Astrocyte of the cerebellum (primary cell): ENCODE data around the gene IL19.
A peak's percentile ranks its signal among the peaks of the same experiment; 100 is the strongest.

Experiments used
- DNase-seq: peaks from one replicate; pipeline ENCODE4 v3.0.0-alpha.2; 2011; ENCODE audit warnings: low read depth
- H3K4me3 ChIP-seq: 2 replicates; pipeline ENCODE4 v1.5.1; 2011; ENCODE audit warnings: mild to moderate bottlenecking, low read depth, low read length, moderate library complexity
- in situ Hi-C: cut with HindIII; loops from 2 replicates; pipeline ENCODE4 v1.10.0; 2017; ENCODE audit warnings: low sequenced_read_pairs
- TF ChIP-seq, protein P1 (sequence below): IDR thresholded peaks from 2 replicates; pipeline ENCODE4 v1.5.1; 2012; ENCODE audit warnings: low read length, low read depth, moderate library complexity, mild to moderate bottlenecking; ENCODE audit errors: missing control alignments

Gene IL19

DNA sequence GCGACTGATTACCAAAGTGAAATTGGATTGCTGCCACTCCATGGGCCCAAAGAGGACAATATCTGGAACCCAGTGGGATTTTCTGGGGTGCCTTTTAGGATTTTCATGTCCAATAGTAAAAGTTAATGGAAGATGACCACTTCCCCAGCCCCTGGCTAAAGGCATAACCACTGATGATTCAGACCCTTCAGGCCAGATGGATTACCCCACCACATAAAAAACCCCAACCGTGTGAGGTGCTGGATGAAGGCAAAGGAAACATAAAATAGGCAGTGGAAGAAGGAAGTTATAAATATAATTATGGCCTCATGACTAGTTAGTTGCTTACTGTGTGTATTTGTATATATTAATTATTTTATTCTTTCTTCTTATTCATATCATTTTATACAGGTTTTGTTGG is 41.9 kb downstream of the IL19 start:
- in situ Hi-C loops: no loop called here
- TF ChIP-seq, protein P1, sequence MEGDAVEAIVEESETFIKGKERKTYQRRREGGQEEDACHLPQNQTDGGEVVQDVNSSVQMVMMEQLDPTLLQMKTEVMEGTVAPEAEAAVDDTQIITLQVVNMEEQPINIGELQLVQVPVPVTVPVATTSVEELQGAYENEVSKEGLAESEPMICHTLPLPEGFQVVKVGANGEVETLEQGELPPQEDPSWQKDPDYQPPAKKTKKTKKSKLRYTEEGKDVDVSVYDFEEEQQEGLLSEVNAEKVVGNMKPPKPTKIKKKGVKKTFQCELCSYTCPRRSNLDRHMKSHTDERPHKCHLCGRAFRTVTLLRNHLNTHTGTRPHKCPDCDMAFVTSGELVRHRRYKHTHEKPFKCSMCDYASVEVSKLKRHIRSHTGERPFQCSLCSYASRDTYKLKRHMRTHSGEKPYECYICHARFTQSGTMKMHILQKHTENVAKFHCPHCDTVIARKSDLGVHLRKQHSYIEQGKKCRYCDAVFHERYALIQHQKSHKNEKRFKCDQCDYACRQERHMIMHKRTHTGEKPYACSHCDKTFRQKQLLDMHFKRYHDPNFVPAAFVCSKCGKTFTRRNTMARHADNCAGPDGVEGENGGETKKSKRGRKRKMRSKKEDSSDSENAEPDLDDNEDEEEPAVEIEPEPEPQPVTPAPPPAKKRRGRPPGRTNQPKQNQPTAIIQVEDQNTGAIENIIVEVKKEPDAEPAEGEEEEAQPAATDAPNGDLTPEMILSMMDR: no peak
- no peak overlapping the region for H3K4me3 ChIP-seq
- DNase-seq: no peak

DNA sequence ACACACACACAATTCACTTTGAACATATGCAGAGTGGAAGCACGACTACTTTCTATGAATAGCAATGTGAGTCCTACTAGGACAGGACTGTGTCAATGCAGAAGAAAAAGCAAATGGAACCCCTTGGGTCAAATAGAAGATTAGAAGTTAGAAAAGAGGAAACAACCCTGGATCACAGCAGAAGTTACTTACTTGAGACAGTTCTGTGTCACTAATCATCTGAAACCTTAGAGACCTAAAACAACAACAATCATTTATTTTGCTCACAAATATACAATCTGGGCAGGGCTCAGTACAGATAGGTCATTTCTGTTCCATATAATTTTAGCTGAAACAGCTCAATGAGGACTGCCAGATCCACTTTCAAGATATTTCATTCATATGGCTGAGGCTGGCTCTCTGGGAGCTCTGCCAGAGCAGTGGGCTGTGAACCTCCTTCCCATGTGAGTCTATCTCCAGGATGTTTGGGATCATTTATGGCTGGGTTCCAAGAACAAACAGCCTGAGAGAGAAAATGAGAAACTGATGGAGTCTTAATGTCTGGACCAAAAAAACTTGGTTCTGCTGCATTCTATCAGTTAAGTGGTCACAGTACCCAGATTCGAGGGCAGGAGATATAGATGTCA is 44.3 kb downstream of the IL19 start:
- no peak overlapping the region for H3K4me3 ChIP-seq
- TF ChIP-seq, protein P1: no peak
- DNase-seq: peak; percentile 44
- in situ Hi-C loops: no loop called here

DNA sequence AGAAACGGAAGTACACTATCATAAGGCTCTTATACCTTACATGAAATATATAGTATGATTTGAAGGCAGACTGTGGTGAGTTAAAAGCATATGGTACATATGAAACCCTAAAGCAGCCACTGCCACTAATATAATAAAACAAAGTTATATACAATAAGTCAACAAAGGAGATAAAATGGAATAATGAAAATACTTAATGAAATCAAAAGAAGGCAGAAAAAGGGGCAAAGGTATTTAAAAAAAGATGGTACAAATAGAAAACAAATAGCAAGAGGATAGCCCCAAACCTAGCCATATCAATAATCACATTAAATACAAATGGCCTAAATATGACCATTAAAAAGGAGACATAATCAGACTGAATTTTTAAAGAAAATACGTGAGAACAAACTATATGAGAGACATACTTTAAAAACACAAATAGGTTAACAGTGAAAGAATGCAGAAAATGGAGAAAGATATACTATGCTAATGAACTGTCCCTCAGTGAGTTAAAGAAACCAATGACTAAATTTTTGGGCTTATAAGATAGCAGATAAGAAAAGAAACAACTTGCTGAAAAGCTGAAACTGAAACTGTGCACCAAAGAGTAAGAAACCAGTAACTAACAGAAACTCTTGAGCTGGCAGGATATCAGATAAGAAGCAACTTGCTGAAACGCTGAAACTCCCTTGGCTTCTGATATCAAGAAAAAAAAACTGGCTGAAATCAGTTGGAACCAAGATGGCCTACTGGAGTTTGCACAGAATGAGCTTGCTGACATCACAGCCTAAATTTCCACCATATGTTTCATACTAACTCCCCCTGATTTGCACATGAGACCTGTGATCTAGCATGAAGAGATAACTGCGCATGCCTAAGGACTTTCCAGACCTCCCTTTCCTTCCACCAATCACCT is 46.1 kb downstream of the IL19 start:
- TF ChIP-seq, protein P1: no peak
- in situ Hi-C loops: no loop called here
- DNase-seq: no peak
- H3K4me3 ChIP-seq: no peak overlapping the region

DNA sequence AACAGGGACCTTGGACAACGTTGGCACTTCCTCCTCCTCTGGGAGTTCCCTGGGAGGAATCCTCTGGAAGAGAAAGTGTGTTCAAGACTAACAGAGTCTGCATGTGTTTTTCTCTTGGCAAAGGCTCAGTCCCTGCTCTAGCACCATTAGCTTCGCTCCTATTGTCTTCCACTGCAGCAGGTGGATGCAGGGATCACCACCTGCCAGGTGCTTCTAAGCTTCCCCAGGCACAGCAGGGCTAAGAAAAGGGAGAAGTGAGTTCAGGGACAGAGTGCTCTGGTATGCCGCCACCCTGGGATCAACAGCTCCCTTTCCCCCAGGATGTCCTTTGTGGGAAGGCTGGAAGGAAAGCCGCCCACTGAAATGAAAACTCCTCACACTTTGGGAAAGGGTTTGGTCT is 50.9 kb downstream of the IL19 start:
- TF ChIP-seq, protein P1: no peak
- in situ Hi-C loops: no loop called here
- no peak overlapping the region for H3K4me3 ChIP-seq
- DNase-seq: no peak

DNA sequence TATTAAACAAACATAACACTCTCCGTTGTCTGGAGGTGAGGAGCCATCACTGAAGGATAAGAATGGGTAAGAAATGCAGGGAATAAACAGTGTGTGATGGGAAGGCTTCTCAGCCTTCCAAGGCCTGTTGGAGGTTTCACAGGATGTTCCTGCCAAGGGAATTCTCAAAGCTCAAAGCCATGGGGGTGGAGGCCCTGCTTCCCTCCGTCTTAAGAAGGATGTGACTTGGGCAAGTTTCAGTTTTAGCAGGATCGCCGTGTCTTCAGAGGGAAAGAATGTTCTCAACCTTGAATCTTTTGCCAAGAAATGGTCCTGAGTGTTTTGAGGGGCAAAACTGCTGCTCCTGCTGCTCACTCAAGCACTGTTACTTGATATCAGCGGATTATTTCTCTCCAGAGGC is 53.2 kb downstream of the IL19 start:
- TF ChIP-seq, protein P1: no peak
- no peak for DNase-seq
- no peak overlapping the region for H3K4me3 ChIP-seq
- in situ Hi-C loops: no loop called here

DNA sequence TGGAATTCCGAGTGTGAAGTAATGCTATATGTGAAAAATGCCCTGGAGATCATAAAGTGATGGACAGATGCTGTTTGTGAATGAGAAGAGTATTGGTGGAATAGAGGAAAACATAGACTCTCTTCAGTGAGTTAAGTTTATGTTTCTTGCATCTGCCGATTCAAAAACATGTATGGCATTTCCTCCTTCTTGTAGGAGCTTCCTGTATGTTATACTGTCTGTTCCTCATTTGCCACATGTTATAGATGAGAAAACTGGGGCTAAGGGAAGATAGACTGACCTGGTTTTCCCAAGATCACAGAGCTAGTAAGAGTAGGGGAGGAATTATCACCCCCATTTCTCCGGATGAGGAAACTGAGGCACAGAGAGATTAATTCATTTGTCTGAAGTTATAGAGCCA is 53.8 kb downstream of the IL19 start:
- in situ Hi-C loops: no loop called here
- no peak overlapping the region for H3K4me3 ChIP-seq
- DNase-seq: no peak
- TF ChIP-seq, protein P1: no peak
